ACHN (cell line): ENCODE results near the gene KLK15.

Experiments used
- DNase-seq: peaks from one replicate; pipeline ENCODE4 v3.0.0-alpha.2; 2015
- in situ Hi-C: cut with HindIII; loops from 2 replicates; pipeline ENCODE4 v1.10.0; 2017; ENCODE audit warnings: low sequenced_read_pairs, low pct_ligation_motif_present, low pct_unique_long_range_greater_than_20kb

Gene KLK15

GRCh38 chr19:50850738-50851137 lies 17.4 kb upstream of the KLK15 start:
- no peak for DNase-seq
- in situ Hi-C loops, result no loop called here

GRCh38 chr19:50844296-50844935 lies 11.0 kb upstream of the KLK15 start:
- in situ Hi-C loops, result no loop called here
- no peak for DNase-seq

GRCh38 chr19:50843701-50844221 lies 10.4 kb upstream of the KLK15 start:
- in situ Hi-C loops, result no loop called here
- no peak for DNase-seq

GRCh38 chr19:50843205-50843604 lies 9.8 kb upstream of the KLK15 start:
- DNase-seq, result no peak
- in situ Hi-C loops, result no loop called here

- in situ Hi-C loops, result no loop called here
Measured at GRCh38 chr19:50842130-50842529, 8.8 kb upstream of the KLK15 start.

GRCh38 chr19:50839712-50840655 lies 6.6 kb upstream of the KLK15 start:
- in situ Hi-C loops, result no loop called here
- DNase-seq, result no peak

More at GRCh38 chr19:50842130-50842529, 8.8 kb upstream of the KLK15 start:
- DNase-seq, result no peak

GRCh38 chr19:50838239-50838638 lies 4.9 kb upstream of the KLK15 start:
- DNase-seq, result peak; percentile 33
- in situ Hi-C loops, result no loop called here

GRCh38 chr19:50837300-50837699 lies 3.9 kb upstream of the KLK15 start:
- no peak for DNase-seq
- in situ Hi-C loops, result no loop called here

GRCh38 chr19:50836543-50837195 lies 3.3 kb upstream of the KLK15 start:
- no peak for DNase-seq
- in situ Hi-C loops, result no loop called here

GRCh38 chr19:50835785-50836542 lies 2.6 kb upstream of the KLK15 start:
- DNase-seq, result peak; percentile 76

GRCh38 chr19:50835103-50835784 lies 1.9 kb upstream of the KLK15 start:
- in situ Hi-C loops, result no loop called here

More at GRCh38 chr19:50835785-50836542, 2.6 kb upstream of the KLK15 start:
- in situ Hi-C loops, result no loop called here

GRCh38 chr19:50833802-50834167 lies 411 bp upstream of the KLK15 start:
- in situ Hi-C loops, result no loop called here
- DNase-seq, result no peak

More at GRCh38 chr19:50835103-50835784, 1.9 kb upstream of the KLK15 start:
- DNase-seq, result peak; percentile 22

GRCh38 chr19:50832666-50833065 lies 708 bp downstream of the KLK15 start:
- DNase-seq, result no peak
- in situ Hi-C loops, result no loop called here

- no peak for DNase-seq
Measured at GRCh38 chr19:50831026-50831396, 2.4 kb downstream of the KLK15 start.

GRCh38 chr19:50830266-50831025 lies 2.9 kb downstream of the KLK15 start:
- no peak for DNase-seq
- in situ Hi-C loops, result no loop called here

More at GRCh38 chr19:50831026-50831396, 2.4 kb downstream of the KLK15 start:
- in situ Hi-C loops, result no loop called here

- no peak for DNase-seq
- in situ Hi-C loops, result no loop called here
Measured at GRCh38 chr19:50829801-50830200, 3.6 kb downstream of the KLK15 start.

- DNase-seq, result no peak
- in situ Hi-C loops, result no loop called here
Measured at GRCh38 chr19:50827476-50827875, 5.9 kb downstream of the KLK15 start.
